GM10266 (cell line): ENCODE results near the gene CD68.
A peak's percentile ranks its signal among the peaks of the same experiment; 100 is the strongest.

Experiments used
- DNase-seq: peaks from one replicate; pipeline ENCODE4 v3.0.0; 2012; ENCODE audit errors: extremely low spot score
- CTCF ChIP-seq: IDR thresholded peaks from 2 replicates; pipeline ENCODE4 v1.5.1; 2012; ENCODE audit warnings: mild to moderate bottlenecking, low read depth; ENCODE audit not compliant: control insufficient read depth, insufficient read depth; ENCODE audit errors: missing control alignments

The CD68 gene

DNA sequence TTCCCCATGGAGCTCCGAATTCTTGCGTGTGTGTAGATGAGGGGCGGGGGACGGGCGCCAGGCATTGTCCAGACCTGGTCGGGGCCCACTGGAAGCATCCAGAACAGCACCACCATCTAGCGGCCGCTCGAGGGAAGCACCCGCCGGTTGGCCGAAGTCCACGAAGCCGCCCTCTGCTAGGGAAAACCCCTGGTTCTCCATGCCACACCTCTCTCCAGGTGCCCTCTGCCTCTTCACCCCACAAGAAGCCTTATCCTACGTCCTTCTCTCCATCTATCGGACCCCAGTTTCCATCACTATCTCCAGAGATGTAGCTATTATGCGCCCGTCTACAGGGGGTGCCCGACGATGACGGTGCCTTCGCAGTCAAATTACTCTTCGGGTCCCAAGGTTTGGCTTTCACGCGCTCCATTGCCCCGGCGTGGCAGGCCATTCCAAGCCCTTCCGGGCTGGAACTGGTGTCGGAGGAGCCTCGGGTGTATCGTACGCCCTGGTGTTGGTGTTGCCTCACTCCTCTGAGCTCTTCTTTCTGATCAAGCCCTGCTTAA, 18.3 kb upstream of the CD68 start:
- DNase-seq = peak; percentile 91
- peak; percentile 92 for TF ChIP-seq CTCF

GRCh38 chr17:7561589-7562207, 17.7 kb upstream of the CD68 start, which contains the start of gene SENP3:
Gene SENP3 (plus strand): TSS chr17:7561919. CDS start chr17:7563077, 1,158 bp downstream.
- DNase-seq = peak; percentile 99
- no peak for TF ChIP-seq CTCF

GRCh38 chr17:7562208-7562605, 17.2 kb upstream of the CD68 start:
- no peak for DNase-seq
- TF ChIP-seq CTCF = no peak

DNA sequence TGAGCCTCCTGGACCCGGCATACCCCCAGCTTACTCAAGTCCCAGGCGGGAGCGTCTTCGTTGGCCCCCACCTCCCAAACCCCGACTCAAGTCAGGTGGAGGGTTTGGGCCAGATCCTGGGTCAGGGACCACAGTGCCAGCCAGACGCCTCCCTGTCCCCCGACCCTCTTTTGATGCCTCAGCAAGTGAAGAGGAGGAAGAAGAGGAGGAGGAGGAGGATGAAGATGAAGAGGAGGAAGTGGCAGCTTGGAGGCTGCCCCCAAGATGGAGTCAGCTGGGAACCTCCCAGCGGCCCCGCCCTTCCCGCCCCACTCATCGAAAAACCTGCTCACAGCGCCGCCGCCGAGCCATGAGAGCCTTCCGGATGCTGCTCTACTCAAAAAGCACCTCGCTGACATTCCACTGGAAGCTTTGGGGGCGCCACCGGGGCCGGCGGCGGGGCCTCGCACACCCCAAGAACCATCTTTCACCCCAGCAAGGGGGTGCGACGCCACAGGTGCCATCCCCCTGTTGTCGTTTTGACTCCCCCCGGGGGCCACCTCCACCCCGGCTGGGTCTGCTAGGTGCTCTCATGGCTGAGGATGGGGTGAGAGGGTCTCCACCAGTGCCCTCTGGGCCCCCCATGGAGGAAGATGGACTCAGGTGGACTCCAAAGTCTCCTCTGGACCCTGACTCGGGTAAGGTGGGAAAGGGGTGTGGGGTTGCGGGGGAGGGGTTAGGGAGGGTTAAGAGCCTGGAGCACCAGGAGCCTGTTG, 16.1 kb upstream of the CD68 start:
- no peak for DNase-seq
- TF ChIP-seq CTCF = no peak

GRCh38 chr17:7569571-7569970, 9.9 kb upstream of the CD68 start:
- DNase-seq = no peak
- no peak for TF ChIP-seq CTCF

DNA sequence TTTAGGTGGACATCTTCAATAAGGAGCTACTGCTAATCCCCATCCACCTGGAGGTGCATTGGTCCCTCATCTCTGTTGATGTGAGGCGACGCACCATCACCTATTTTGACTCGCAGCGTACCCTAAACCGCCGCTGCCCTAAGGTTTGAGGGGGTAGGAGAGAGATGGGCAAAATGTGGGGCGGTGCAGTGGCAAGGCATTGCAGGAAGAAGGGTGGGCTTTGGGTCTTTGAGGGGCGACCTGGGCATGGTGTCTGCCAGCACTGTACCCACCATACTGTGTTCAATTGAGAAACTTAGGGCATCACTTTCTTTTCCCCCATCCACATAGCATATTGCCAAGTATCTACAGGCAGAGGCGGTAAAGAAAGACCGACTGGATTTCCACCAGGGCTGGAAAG, 9.1 kb upstream of the CD68 start:
- TF ChIP-seq CTCF = no peak
- DNase-seq = no peak

GRCh38 chr17:7572338-7572587, 7.2 kb upstream of the CD68 start:
- no peak for DNase-seq
- TF ChIP-seq CTCF = no peak
